Measurements from ENCODE around the gene ADAMTS6. TPM values are rescaled to one million over a fixed set of nuclear protein-coding genes. Genes with fewer than 3 reads are reported as not detected.

The ADAMTS6 gene
- total RNA-seq, 4 donors from 2014 or later = 0.34 to 2.8 (median 2.0) TPM

DNA sequence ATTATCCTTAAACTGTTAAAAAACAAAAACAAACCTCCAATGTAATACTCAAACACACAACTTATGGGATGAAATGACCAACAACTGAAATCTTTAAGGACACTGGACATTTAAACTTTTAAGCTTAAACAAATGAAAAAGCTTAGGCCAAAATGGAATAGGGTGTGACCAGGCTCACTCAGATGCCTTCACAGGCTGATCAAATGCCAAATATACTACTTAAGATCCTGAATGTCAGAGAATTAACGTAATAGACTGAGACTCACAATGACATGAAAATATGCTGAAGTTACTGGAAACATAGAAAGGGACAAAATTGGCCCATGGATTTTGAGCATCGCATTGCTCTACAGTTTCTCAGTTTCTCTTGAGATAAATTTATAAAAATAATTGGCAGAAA, 286.8 kb downstream of the ADAMTS6 start:
- H3K36me3 ChIP-seq = no peaks in the 10 kb centered on the region
- H3K4me3 ChIP-seq = no peak overlapping the region
- H3K4me1 ChIP-seq = no peaks in the 10 kb centered on the region
- no peaks in the 10 kb centered on the region for H3K27me3 ChIP-seq
- H3K9me3 ChIP-seq = no peaks in the 10 kb centered on the region
- no peak for DNase-seq (ENCODE audit: low spot score in 2 of 2)
- WGBS = 86% methylated on average over 2 of the region's 2 CpGs
- no peak for TF ChIP-seq POLR2A (IDR thresholded peaks at IDR 0.05)
- TF ChIP-seq CTCF (IDR thresholded peaks at IDR 0.05) = no peak
- no peak for TF ChIP-seq EP300 (IDR thresholded peaks at IDR 0.05)
- no peak for TF ChIP-seq POLR2AphosphoS5 (IDR thresholded peaks at IDR 0.05)
- no peak overlapping the region for H3K27ac ChIP-seq

DNA sequence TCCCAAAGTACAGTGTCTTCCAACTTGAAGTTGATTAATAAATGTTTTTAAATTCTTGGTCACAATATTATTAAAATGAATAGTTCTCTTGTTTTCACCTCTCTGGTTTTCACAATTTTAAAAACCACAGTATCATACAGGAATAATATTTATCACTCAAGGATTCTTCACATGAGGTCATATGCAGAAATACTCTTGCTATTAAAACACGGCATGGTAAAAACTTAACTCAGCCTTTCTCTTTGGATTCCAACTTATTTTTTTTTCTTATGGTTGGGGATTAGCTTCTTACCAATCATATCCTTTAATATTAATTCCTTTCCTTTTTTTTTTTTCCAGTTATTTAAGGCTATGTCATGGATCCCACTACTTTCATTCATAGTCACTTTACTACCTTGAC, 289.4 kb downstream of the ADAMTS6 start:
- DNase-seq (ENCODE audit: low spot score in 2 of 2) = no peak
- Histone ChIP-seq H3K36me3 (no peaks in the 10 kb centered on the region), H3K27ac (no peak overlapping the region), H3K4me1 (no peaks in the 10 kb centered on the region), H3K9me3 (no peaks in the 10 kb centered on the region), H3K4me3 (no peak overlapping the region), H3K27me3 (no peaks in the 10 kb centered on the region)
- 95% methylated on average over 1 of the region's 1 CpG for WGBS
- TF ChIP-seq EP300 (IDR thresholded peaks at IDR 0.05) = no peak
- no peak for TF ChIP-seq CTCF (IDR thresholded peaks at IDR 0.05)
- TF ChIP-seq POLR2A (IDR thresholded peaks at IDR 0.05) = no peak
- TF ChIP-seq POLR2AphosphoS5 (IDR thresholded peaks at IDR 0.05) = no peak

DNA sequence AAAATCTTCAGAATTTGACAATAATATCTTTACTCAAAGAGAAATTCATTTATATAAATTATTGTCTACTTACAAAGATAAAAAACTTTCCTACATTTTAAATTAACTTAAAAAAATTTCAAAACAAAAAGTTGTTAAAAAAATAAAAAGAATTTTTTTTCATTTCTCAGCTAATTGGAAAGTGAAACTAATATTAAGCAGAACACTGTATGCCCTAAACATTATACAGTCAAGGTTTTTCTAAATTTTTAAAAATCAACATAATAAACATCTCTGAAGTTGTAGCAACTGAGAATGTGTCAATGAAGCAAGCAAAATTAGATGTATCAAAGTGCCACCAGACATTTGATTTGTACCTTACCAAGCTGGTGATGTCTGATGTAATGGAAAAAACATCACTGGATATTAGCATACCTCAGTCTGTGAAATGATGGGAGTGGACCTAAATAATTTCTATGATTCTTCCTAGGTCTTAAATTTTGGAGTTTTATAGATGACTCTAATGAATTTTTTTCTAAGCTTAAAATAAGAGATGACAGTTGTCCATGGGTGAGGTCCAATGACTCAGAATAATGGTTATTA, 290.1 kb downstream of the ADAMTS6 start:
- H3K27me3 ChIP-seq = no peaks in the 10 kb centered on the region
- H3K9me3 ChIP-seq = no peaks in the 10 kb centered on the region
- no peak for TF ChIP-seq CTCF (IDR thresholded peaks at IDR 0.05)
- no peak for TF ChIP-seq POLR2A (IDR thresholded peaks at IDR 0.05)
- no peak overlapping the region for H3K27ac ChIP-seq
- H3K36me3 ChIP-seq = no peaks in the 10 kb centered on the region
- H3K4me3 ChIP-seq = no peak overlapping the region
- H3K4me1 ChIP-seq = no peaks in the 10 kb centered on the region
- no peak for DNase-seq (ENCODE audit: low spot score in 2 of 2)

GRCh38 chr5:65190328-65191053, 291.2 kb downstream of the ADAMTS6 start:
- no peaks in the 10 kb centered on the region for H3K4me1 ChIP-seq
- DNase-seq (ENCODE audit: low spot score in 2 of 2) = no peak
- WGBS = 64% methylated on average over 3 of the region's 3 CpGs
- no peak overlapping the region for H3K4me3 ChIP-seq
- H3K36me3 ChIP-seq = no peaks in the 10 kb centered on the region
- no peaks in the 10 kb centered on the region for H3K9me3 ChIP-seq
- no peak overlapping the region for H3K27ac ChIP-seq
- no peaks in the 10 kb centered on the region for H3K27me3 ChIP-seq
- TF ChIP-seq EP300 (IDR thresholded peaks at IDR 0.05) (no peak), POLR2A (IDR thresholded peaks at IDR 0.05) (no peak), CTCF (IDR thresholded peaks at IDR 0.05) (no peak)

GRCh38 chr5:65186646-65187227, 295.0 kb downstream of the ADAMTS6 start:
- no peak overlapping the region for H3K27ac ChIP-seq
- WGBS = 81% methylated on average over 2 of the region's 2 CpGs
- TF ChIP-seq POLR2A (IDR thresholded peaks at IDR 0.05) (no peak), POLR2AphosphoS5 (IDR thresholded peaks at IDR 0.05) (no peak), CTCF (IDR thresholded peaks at IDR 0.05) (no peak), EP300 (IDR thresholded peaks at IDR 0.05) (no peak)
- H3K27me3 ChIP-seq = no peaks in the 10 kb centered on the region
- no peaks in the 10 kb centered on the region for H3K4me1 ChIP-seq
- H3K9me3 ChIP-seq = no peaks in the 10 kb centered on the region
- no peak overlapping the region for H3K4me3 ChIP-seq
- DNase-seq (ENCODE audit: low spot score in 2 of 2) = no peak
- no peaks in the 10 kb centered on the region for H3K36me3 ChIP-seq

Measured in suprapubic skin (tissue), 4 donors.